Measurements from ENCODE around the gene KDM7A.

Gene KDM7A

GRCh38 chr7:140082770-140083169 is 94.0 kb downstream of the KDM7A start:
- no peak for DNase-seq (ENCODE audit: low read depth)

GRCh38 chr7:140081774-140082425 is 94.9 kb downstream of the KDM7A start:
- no peak for DNase-seq (ENCODE audit: low read depth)

- no peak for DNase-seq (ENCODE audit: low read depth)
Measured at GRCh38 chr7:140080919-140081318, 95.9 kb downstream of the KDM7A start.

DNA sequence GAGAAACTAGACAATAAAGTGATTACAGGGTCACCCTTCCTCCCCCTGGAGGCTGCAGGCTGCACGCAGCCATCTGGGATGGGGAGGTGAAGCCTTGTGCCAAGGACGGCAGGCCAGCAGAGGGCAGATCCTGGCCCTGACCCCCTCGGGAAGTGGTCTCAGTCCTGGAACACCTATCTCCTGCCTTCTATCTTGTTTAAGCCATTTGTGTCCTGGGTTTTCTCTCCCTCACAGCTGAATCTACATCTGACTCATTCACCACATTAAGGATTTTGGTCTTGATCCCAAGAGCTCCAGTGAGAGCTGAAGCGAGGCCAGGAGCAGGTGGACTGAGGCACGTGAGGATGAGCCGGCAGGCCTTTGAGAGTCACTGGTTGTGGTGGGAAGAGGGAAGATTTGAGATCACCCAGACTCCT is 97.7 kb downstream of the KDM7A start:
- DNase-seq (ENCODE audit: low read depth): no peak

- no peak for DNase-seq (ENCODE audit: low read depth)
Measured at GRCh38 chr7:140078392-140078791, 98.4 kb downstream of the KDM7A start.

DNA sequence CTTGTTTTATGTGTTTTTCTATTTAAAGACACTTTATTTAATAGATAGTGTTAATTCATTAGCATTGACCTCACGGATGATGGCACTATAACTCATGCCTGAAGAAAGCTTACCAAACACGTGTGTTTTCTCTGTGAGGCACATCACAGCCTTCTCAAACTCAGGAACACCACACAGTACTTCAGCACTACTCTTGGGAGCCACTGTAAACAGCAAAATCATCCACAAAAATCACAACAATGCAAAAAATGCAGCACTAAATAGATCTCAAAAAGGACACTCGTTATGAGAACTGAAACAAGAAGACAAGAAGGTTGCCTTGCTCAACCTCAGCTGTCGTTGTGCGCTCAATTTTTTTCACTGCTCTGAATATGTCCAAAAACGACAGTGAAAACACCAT is 102.0 kb downstream of the KDM7A start:
- DNase-seq (ENCODE audit: low read depth): no peak

- DNase-seq (ENCODE audit: low read depth): no peak
Measured at GRCh38 chr7:140070546-140070945, 106.2 kb downstream of the KDM7A start.

- no peak for DNase-seq (ENCODE audit: low read depth)
Measured at GRCh38 chr7:140069298-140069949, 107.4 kb downstream of the KDM7A start.

DNA sequence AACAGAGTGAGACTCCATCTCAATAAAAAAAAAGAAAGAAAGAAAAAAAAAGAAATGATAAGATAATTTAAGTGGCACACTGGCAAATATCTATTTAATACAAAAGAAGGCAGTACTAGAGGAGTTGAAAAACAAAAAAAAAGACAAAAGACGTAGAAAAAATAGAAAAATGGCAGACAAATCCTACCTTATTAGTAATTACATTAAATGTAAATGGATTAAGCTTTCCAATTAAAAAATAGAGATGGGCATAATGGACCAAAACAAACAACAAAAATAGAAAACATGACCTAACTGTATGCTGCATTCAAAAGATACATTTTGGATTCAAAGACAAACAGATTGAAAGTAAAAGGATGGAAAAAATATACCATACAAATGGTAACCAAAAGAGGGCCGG is 108.8 kb downstream of the KDM7A start:
- DNase-seq (ENCODE audit: low read depth): no peak

DNA sequence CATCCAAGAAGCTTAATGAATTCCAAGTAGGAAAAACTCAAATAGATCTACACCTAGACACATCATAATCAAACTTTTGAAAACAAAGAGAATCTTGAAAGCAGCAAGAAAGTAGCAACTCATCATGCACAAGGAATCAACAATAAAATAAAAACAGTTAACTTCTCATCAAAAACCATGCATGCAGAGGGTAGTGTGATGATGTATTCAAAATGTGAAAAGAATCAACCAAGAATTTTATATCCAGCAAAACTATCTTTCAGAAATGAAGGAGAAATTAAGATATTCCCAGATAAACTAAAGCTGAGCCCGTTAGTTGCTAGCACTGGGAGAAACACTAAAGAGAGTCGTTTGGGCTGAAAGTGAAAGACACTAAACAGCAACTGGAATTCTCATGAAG is 109.7 kb downstream of the KDM7A start:
- DNase-seq (ENCODE audit: low read depth): no peak

DNA sequence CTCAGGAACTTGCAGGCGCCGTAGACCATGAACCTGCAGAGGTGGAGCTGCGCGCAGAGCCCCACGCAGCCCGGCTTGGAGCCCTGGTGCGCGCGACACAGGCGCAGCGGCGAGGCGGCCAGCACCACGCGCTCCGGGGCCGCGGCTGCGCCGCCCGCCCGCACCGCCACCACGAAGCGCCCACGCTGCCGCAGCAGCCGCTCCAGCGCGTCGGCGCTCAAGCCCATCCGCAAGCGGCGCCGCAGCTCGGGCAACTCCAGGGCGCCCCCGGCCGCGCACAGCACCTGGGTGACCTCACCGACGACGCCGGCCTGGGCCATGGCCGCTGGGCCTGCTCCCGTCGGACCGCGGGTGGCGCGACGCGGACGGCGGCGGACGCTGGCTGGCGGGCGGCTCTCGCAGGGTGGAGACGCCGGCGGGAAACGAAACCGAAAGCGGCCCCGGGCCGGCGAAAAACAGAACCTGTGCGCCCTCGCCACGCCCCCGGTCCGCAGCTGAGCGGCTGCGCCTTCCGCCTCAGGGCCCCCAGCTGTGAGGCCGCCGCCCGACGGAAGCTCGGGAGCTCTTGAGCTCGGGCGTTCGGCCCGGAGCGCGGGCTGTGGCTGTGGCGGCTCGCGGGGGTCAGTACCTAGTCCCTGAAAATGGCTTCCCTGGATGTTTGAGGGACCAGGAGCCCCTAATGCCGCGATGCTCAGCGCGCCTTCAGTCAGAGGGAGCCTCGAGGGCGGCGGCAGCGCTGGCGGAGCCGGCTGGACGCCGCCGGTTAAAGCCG is 114.1 kb downstream of the KDM7A start, which contains the start of gene PARP12:
PARP12 (minus strand) TSS at position 424 of the 772 bp plus-strand sequence; CDS start at position 320, 104 bp downstream.
- peak; percentile 67 for DNase-seq (ENCODE audit: low read depth)

DNA sequence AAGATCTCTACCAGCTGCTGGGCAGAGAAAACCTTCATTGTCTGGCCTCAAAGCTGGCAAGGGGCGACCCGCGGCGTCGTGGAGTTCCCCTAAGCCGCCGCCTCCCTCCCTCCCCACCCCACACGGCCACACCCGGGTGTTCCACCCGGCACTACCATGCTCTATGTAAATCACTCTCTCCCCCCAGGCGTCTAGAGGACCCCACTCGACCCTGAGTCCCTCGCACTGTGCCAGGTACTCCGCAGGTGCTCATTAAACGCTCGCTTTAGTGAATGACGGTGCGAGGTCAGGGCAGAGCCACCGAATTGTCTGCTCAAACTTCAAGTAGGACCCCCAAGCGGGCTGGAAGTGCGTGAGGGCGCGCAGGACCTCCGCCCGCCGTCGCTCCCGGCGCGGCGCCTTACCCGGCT is 114.7 kb downstream of the KDM7A start:
- DNase-seq (ENCODE audit: low read depth): peak; percentile 7

GRCh38 chr7:140061607-140061930 is 115.2 kb downstream of the KDM7A start:
- DNase-seq (ENCODE audit: low read depth): no peak

GRCh38 chr7:140060788-140061606 is 115.8 kb downstream of the KDM7A start:
- no peak for DNase-seq (ENCODE audit: low read depth)

DNA sequence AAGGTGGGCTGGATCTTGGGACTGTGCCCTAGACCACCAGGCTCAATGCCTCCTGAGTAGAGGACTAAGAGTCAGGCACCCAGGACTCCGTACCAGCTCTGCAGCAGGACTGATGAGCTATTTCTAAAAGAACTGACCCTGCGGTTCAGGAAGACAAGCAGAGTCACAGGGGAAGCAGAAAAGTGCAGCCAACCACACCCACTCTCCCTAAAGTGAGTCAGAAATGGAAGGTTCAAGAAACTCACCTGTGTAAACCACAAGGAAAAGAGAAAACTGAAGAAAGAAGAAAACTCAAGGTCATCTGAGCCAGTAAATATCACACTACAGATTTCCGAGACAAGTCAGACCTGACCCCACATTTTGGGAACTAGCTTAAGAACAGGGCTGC is 116.5 kb downstream of the KDM7A start:
- DNase-seq (ENCODE audit: low read depth): no peak

DNA sequence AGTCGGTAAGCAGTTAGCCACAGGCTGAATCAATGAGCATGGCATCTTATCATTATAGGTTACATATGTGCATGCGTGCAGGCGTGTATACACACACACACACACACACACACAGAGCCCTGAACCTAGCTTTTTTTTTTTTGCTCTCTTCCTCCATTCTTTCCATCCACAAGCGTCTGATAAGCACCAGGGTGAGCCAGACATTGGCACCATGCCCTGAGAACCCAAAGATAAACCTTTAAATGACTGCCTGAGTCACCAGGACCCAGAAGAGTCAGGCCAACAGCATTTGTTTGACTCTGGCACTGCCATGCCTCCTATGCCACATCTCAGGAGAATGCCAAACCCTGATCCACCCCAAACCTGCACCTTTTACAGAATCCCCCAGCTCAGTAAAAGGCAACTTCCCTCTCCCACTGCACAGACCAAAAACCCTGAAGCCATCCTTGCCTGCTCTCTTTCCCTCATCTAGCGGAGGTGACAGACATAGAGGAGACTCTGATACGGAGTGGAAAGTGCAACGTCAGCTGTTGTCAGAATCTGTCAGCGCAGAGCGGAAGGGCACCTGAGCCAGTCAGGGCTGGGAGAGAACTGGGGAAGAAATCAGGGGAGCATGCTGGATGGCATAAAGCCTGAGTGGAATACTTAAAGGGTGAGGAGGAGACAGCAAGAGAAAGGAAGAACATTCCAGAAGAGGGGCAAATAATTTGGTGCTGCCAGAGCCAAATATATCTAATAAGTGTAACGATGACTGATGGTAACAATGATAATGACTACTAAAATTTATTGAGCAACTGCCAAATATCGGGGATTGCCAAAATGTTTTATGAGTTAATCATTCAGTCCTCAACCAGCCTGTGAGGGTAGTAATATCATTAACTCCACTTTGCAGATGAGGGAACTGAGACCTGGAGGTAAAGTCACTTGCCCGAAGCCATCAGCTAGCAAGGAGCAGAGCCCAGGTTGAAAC is 117.2 kb downstream of the KDM7A start:
- DNase-seq (ENCODE audit: low read depth): no peak

DNA sequence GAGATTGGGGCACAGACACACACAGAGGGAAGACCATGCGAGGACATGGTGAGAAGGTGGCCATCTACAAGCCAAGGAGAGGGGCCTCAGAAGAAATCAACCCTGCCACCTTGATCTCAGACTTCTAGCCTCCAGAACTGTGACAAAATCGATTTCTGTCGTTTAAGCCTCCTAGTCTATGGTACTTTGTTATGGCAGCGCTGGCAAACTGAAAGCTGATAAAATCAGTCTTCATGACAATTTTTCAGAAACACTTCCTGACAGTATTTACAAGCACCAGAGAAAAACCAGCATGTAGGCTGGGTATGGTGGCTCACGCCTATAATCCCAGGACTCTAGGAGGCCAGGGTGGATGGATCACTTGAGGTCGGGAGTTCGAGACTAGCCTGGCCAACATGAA is 118.3 kb downstream of the KDM7A start:
- DNase-seq (ENCODE audit: low read depth): no peak

DNA sequence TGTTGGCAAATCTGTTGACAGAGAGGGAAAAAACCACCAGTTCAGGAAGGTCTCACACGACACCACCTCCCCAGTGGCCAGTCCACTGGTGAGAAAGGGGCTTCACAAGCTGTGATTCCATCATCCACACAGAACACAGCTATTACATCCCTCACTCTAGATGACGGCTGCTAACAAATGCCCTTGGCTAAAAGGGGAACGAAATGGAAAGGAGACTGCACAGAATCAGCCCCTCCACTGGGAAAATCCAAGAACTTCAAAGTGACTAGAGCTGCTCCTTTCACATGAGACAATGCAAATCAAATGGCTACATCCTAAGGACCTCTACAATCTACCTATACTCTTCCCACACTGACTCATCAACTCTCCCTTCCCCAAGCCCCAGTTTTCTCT is 119.6 kb downstream of the KDM7A start:
- DNase-seq (ENCODE audit: low read depth): no peak

- DNase-seq (ENCODE audit: low read depth): no peak
Measured at GRCh38 chr7:140056431-140057142, 120.2 kb downstream of the KDM7A start.

DNA sequence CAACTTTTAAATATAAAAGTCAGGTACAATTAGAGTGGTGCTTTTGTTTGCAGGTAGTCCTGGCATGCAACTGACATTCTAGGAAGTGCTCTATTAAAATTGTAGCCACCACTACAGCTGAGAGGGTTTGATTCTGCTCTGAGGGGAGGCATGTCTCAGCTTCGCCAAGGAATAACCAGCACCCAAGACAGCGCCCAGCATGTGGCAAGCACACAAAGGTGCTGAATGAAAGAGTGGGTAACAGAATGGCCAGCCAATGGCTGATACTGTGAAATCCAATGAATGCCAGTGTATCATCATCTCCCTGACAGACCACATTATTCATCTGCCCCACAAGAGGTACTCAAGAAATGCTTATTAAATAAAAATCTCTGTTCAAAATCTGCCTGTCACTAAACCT is 121.0 kb downstream of the KDM7A start:
- DNase-seq (ENCODE audit: low read depth): no peak

DNA sequence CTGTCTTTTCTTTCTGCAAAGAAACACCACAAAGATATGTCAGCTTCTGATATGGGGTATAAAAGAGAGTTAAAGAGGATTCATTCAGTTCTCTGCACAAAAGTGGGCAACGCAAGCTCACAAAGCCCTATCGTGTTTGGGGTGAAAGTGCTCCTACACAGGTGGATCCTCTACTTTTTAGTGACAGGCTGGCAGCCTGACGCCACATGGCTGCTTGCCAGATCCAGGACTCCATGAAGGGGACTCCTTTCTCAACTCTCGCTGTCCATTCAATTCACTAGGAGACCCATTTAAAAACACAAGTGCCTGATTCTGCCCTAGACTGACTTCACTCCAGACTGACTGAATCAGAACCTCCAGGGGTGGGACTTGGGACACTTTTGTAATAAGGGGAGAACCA is 122.0 kb downstream of the KDM7A start:
- DNase-seq (ENCODE audit: low read depth): no peak
